Activated naive CD8-positive, alpha-beta T cell treated with anti-CD3 and anti-CD28 coated beads for 36 hours (primary cell): Measurements from ENCODE around the gene PICALM. TPM values are rescaled to one million over a fixed set of nuclear protein-coding genes. Genes with fewer than 3 reads are reported as not detected.
A peak's percentile ranks its signal among the peaks of the same experiment; 100 is the strongest.

Experiments used
- DNase-seq: peaks from one replicate; pipeline ENCODE4 v3.0.0; 2021
- H3K27ac Mint-ChIP-seq: one replicate; pipeline ENCODE4 v1.8.0; 2022; ENCODE audit warnings: mild to moderate bottlenecking, moderate library complexity, mixed read lengths
- H3K27me3 Mint-ChIP-seq: one replicate; pipeline ENCODE4 v1.8.0; 2022; ENCODE audit warnings: mild to moderate bottlenecking, mixed read lengths
- H3K36me3 Mint-ChIP-seq: one replicate; pipeline ENCODE4 v1.8.0; 2021; ENCODE audit warnings: mild to moderate bottlenecking, mixed read lengths
- H3K4me1 Mint-ChIP-seq: one replicate; pipeline ENCODE4 v1.8.0; 2021; ENCODE audit warnings: mixed read lengths
- H3K4me3 Mint-ChIP-seq: one replicate; pipeline ENCODE4 v1.8.0; 2022; ENCODE audit warnings: mild to moderate bottlenecking, moderate library complexity, mixed read lengths
- H3K9me3 Mint-ChIP-seq: one replicate; pipeline ENCODE4 v1.8.0; 2022; ENCODE audit warnings: mixed read lengths
- total RNA-seq, 2 experiments: library from RNA; stranded (reverse); gene quantifications; one replicate each; pipeline ENCODE4 v1.2.3, GENCODE V29; 2021

The PICALM gene
- total RNA-seq, 2 experiments from 2014 or later, result 35.8 to 41.1 TPM

GRCh38 chr11:86067009-86067850 lies 1.7 kb downstream of the PICALM start:
- H3K9me3 Mint-ChIP-seq, result no peaks in the 10 kb centered on the region
- no peak for DNase-seq
- peak overlapping the region; percentile 94 for H3K27ac Mint-ChIP-seq
- no peaks in the 10 kb centered on the region for H3K27me3 Mint-ChIP-seq
- peaks cover 51% of the 10 kb centered on the region for H3K4me1 Mint-ChIP-seq
- H3K36me3 Mint-ChIP-seq, result peaks cover 18% of the 10 kb centered on the region
- H3K4me3 Mint-ChIP-seq, result peak overlapping the region; percentile 100

- no peak for DNase-seq
- Mint-ChIP-seq H3K27me3 (no peaks in the 10 kb centered on the region), H3K27ac (peak overlapping the region; percentile 94), H3K9me3 (peaks cover 3% of the 10 kb centered on the region), H3K4me1 (peaks cover 57% of the 10 kb centered on the region), H3K4me3 (peak overlapping the region; percentile 100), H3K36me3 (peaks cover 23% of the 10 kb centered on the region)
Observed at GRCh38 chr11:86066657-86067008, 2.3 kb downstream of the PICALM start.

GRCh38 chr11:86066033-86066432 lies 2.9 kb downstream of the PICALM start:
- Mint-ChIP-seq H3K4me1 (peaks cover 62% of the 10 kb centered on the region), H3K9me3 (peaks cover 7% of the 10 kb centered on the region)

GRCh38 chr11:86064220-86064803 lies 4.6 kb downstream of the PICALM start:
- peaks cover 41% of the 10 kb centered on the region for H3K36me3 Mint-ChIP-seq
- H3K27me3 Mint-ChIP-seq, result no peaks in the 10 kb centered on the region
- peaks cover 64% of the 10 kb centered on the region for H3K4me1 Mint-ChIP-seq
- H3K9me3 Mint-ChIP-seq, result peaks cover 7% of the 10 kb centered on the region
- DNase-seq, result no peak
- H3K27ac Mint-ChIP-seq, result peak overlapping the region; percentile 54
- H3K4me3 Mint-ChIP-seq, result peak overlapping the region; percentile 52

More at GRCh38 chr11:86066033-86066432, 2.9 kb downstream of the PICALM start:
- Mint-ChIP-seq H3K27ac (peak overlapping the region; percentile 94), H3K36me3 (peaks cover 29% of the 10 kb centered on the region), H3K27me3 (no peaks in the 10 kb centered on the region), H3K4me3 (peak overlapping the region; percentile 100)
- no peak for DNase-seq

- peaks cover 71% of the 10 kb centered on the region for H3K4me1 Mint-ChIP-seq
- H3K9me3 Mint-ChIP-seq, result peaks cover 7% of the 10 kb centered on the region
- peak overlapping the region; percentile 52 for H3K4me3 Mint-ChIP-seq
- H3K27ac Mint-ChIP-seq, result peak overlapping the region; percentile 54
- H3K27me3 Mint-ChIP-seq, result no peaks in the 10 kb centered on the region
- no peak for DNase-seq
- H3K36me3 Mint-ChIP-seq, result peaks cover 44% of the 10 kb centered on the region
Observed at GRCh38 chr11:86063536-86063935, 5.3 kb downstream of the PICALM start.

GRCh38 chr11:86062719-86063118 lies 6.2 kb downstream of the PICALM start:
- Mint-ChIP-seq H3K9me3 (peaks cover 7% of the 10 kb centered on the region), H3K36me3 (peaks cover 39% of the 10 kb centered on the region), H3K4me3 (peak overlapping the region; percentile 40), H3K27me3 (no peaks in the 10 kb centered on the region), H3K4me1 (peaks cover 79% of the 10 kb centered on the region), H3K27ac (peak overlapping the region; percentile 64)
- no peak for DNase-seq

- Mint-ChIP-seq H3K4me1 (peaks cover 86% of the 10 kb centered on the region), H3K4me3 (peak overlapping the region; percentile 45), H3K27me3 (no peaks in the 10 kb centered on the region), H3K27ac (peak overlapping the region; percentile 38), H3K9me3 (peaks cover 11% of the 10 kb centered on the region), H3K36me3 (peaks cover 38% of the 10 kb centered on the region)
- no peak for DNase-seq
Observed at GRCh38 chr11:86061483-86062205, 7.2 kb downstream of the PICALM start.

- H3K27ac Mint-ChIP-seq, result peak overlapping the region; percentile 76
- no peak overlapping the region for H3K4me3 Mint-ChIP-seq
- peaks cover 11% of the 10 kb centered on the region for H3K9me3 Mint-ChIP-seq
- peaks cover 39% of the 10 kb centered on the region for H3K36me3 Mint-ChIP-seq
- no peaks in the 10 kb centered on the region for H3K27me3 Mint-ChIP-seq
- peaks cover 81% of the 10 kb centered on the region for H3K4me1 Mint-ChIP-seq
- DNase-seq, result no peak
Observed at GRCh38 chr11:86060544-86060943, 8.3 kb downstream of the PICALM start.

- no peak overlapping the region for H3K4me3 Mint-ChIP-seq
- H3K4me1 Mint-ChIP-seq, result peaks cover 80% of the 10 kb centered on the region
- peaks cover 11% of the 10 kb centered on the region for H3K9me3 Mint-ChIP-seq
- peaks cover 40% of the 10 kb centered on the region for H3K36me3 Mint-ChIP-seq
- no peaks in the 10 kb centered on the region for H3K27me3 Mint-ChIP-seq
- H3K27ac Mint-ChIP-seq, result no peak overlapping the region
- DNase-seq, result no peak
Observed at GRCh38 chr11:86058360-86058759, 10.5 kb downstream of the PICALM start.

GRCh38 chr11:86056351-86056854 lies 12.5 kb downstream of the PICALM start:
- Mint-ChIP-seq H3K27ac (peak overlapping the region; percentile 14), H3K4me1 (peaks cover 83% of the 10 kb centered on the region), H3K36me3 (peaks cover 44% of the 10 kb centered on the region), H3K27me3 (no peaks in the 10 kb centered on the region), H3K4me3 (no peak overlapping the region), H3K9me3 (peaks cover 14% of the 10 kb centered on the region)
- DNase-seq, result no peak

GRCh38 chr11:86052693-86053641 lies 15.9 kb downstream of the PICALM start:
- H3K4me3 Mint-ChIP-seq, result no peak overlapping the region
- H3K9me3 Mint-ChIP-seq, result peaks cover 12% of the 10 kb centered on the region
- H3K27ac Mint-ChIP-seq, result peak overlapping the region; percentile 26
- H3K4me1 Mint-ChIP-seq, result peaks cover 77% of the 10 kb centered on the region
- no peaks in the 10 kb centered on the region for H3K27me3 Mint-ChIP-seq
- DNase-seq, result no peak
- peaks cover 46% of the 10 kb centered on the region for H3K36me3 Mint-ChIP-seq

- no peak for DNase-seq
- Mint-ChIP-seq H3K27ac (no peak overlapping the region), H3K4me3 (no peak overlapping the region), H3K9me3 (peaks cover 10% of the 10 kb centered on the region), H3K4me1 (peaks cover 82% of the 10 kb centered on the region), H3K27me3 (no peaks in the 10 kb centered on the region), H3K36me3 (peaks cover 50% of the 10 kb centered on the region)
Observed at GRCh38 chr11:86050196-86050709, 18.6 kb downstream of the PICALM start.

GRCh38 chr11:86047275-86047991 lies 21.5 kb downstream of the PICALM start:
- peak overlapping the region; percentile 93 for H3K27ac Mint-ChIP-seq
- peak; percentile 40 for DNase-seq
- H3K36me3 Mint-ChIP-seq, result peaks cover 55% of the 10 kb centered on the region
- H3K9me3 Mint-ChIP-seq, result peaks cover 6% of the 10 kb centered on the region
- no peaks in the 10 kb centered on the region for H3K27me3 Mint-ChIP-seq
- peak overlapping the region; percentile 40 for H3K4me3 Mint-ChIP-seq
- H3K4me1 Mint-ChIP-seq, result peaks cover 87% of the 10 kb centered on the region
